DND-41 (cell line): Measurements from ENCODE around the gene GGCT.
"Not testable (repeated sequence)": the region's sequence is repeated elsewhere in the genome, so short reads cannot be mapped to it uniquely, and the experiment has no call there.

Experiments used
- ATAC-seq: fragments of 200-7000 bp; cut with Tn5 transposase; 3 replicates; pipeline ENCODE4 v1.9.1; 2021; ENCODE audit warnings: low read depth; ENCODE audit not compliant: insufficient read depth
- DNase-seq: peaks from one replicate; pipeline ENCODE4 v3.0.0-alpha.2; 2020
- H2AFZ ChIP-seq: 2 replicates; pipeline ENCODE4 v1.6.0; 2012; ENCODE audit warnings: low read depth, low read length
- H3K27ac ChIP-seq: 2 replicates; pipeline ENCODE4 v1.5.1; 2012; ENCODE audit warnings: low read length, inconsistent platforms
- H3K27me3 ChIP-seq: fragments of 200-600 bp; sonication (generic); 2 replicates; pipeline ENCODE4 v1.6.0; 2012; ENCODE audit warnings: low read length, mild to moderate bottlenecking, inconsistent platforms; ENCODE audit not compliant: insufficient read depth, poor library complexity
- H3K36me3 ChIP-seq: 2 replicates; pipeline ENCODE4 v1.5.1; 2012; ENCODE audit warnings: low read length, inconsistent platforms; ENCODE audit not compliant: insufficient read depth
- H3K4me1 ChIP-seq: 2 replicates; pipeline ENCODE4 v1.5.1; 2012; ENCODE audit warnings: mild to moderate bottlenecking, low read length; ENCODE audit not compliant: insufficient read depth
- H3K4me2 ChIP-seq: 2 replicates; pipeline ENCODE4 v1.6.0; 2012; ENCODE audit warnings: mild to moderate bottlenecking, moderate library complexity, low read length, inconsistent platforms; ENCODE audit not compliant: insufficient read depth
- H3K4me3 ChIP-seq, 2 experiments: fragments of 200-600 bp in 1 of 2; shearing (Covaris generic) in 1 of 2; 2 replicates each; pipeline ENCODE4 v1.5.1; 2012 to 2016; ENCODE audit warnings: inconsistent platforms in 2 of 2, low read length in 2 of 2, mild to moderate bottlenecking in 2 of 2, low read depth in 1 of 2, moderate library complexity in 1 of 2
- H3K79me2 ChIP-seq: 2 replicates; pipeline ENCODE4 v1.6.0; 2012; ENCODE audit warnings: low read length, inconsistent platforms; ENCODE audit not compliant: insufficient read depth
- H3K9ac ChIP-seq: 2 replicates; pipeline ENCODE4 v1.6.0; 2012; ENCODE audit warnings: low read depth, mild to moderate bottlenecking, inconsistent platforms, low read length, moderate library complexity
- H3K9me3 ChIP-seq: 2 replicates; pipeline ENCODE4 v1.5.1; 2012; ENCODE audit warnings: low read length, moderate library complexity, mild to moderate bottlenecking, inconsistent platforms; ENCODE audit not compliant: insufficient read depth, severe bottlenecking
- H4K20me1 ChIP-seq: 2 replicates; pipeline ENCODE4 v1.6.0; 2012; ENCODE audit warnings: low read length; ENCODE audit not compliant: insufficient read depth
- CTCF ChIP-seq: IDR thresholded peaks from 2 replicates; pipeline ENCODE4 v1.5.1; 2012; ENCODE audit warnings: borderline replicate concordance, low read length, moderate library complexity, mild to moderate bottlenecking; ENCODE audit not compliant: poor library complexity, severe bottlenecking; ENCODE audit errors: extremely low read depth
- EZH2 ChIP-seq: IDR thresholded peaks from 3 replicates; pipeline ENCODE4 v1.6.1; 2012; ENCODE audit warnings: borderline replicate concordance, low read depth, mild to moderate bottlenecking, moderate library complexity, low read length, inconsistent platforms; ENCODE audit not compliant: severe bottlenecking

GGCT gene

GRCh38 chr7:30545791-30546555 is 41.3 kb upstream of the GGCT start:
- Histone ChIP-seq H3K27me3 (no peaks in the 10 kb centered on the region), H3K9me3 (no peaks in the 10 kb centered on the region), H3K9ac (no peak overlapping the region), H3K79me2 (no peaks in the 10 kb centered on the region), H3K27ac (no peak overlapping the region), H4K20me1 (no peaks in the 10 kb centered on the region), H3K4me3 (no peak overlapping the region), H3K36me3 (no peaks in the 10 kb centered on the region), H3K4me1 (no peaks in the 10 kb centered on the region), H3K4me2 (no peak overlapping the region), H2AFZ (no peak overlapping the region)
- DNase-seq (no peak), ATAC-seq (no peak)
- TF ChIP-seq CTCF = no peak
- no peak for TF ChIP-seq EZH2

GRCh38 chr7:30543813-30544525 is 39.3 kb upstream of the GGCT start:
- Histone ChIP-seq H3K27me3 (no peaks in the 10 kb centered on the region), H3K79me2 (no peaks in the 10 kb centered on the region), H3K36me3 (no peaks in the 10 kb centered on the region), H3K4me2 (no peak overlapping the region), H2AFZ (no peak overlapping the region), H3K4me3 (no peak overlapping the region), H3K9me3 (no peaks in the 10 kb centered on the region), H3K4me1 (no peaks in the 10 kb centered on the region), H3K9ac (no peak overlapping the region), H3K27ac (no peak overlapping the region), H4K20me1 (no peaks in the 10 kb centered on the region)
- TF ChIP-seq CTCF (no peak), EZH2 (no peak)
- ATAC-seq (no peak), DNase-seq (no peak)

GRCh38 chr7:30543115-30543514 is 38.5 kb upstream of the GGCT start:
- H3K27ac ChIP-seq = not testable (repeated sequence)

GRCh38 chr7:30533886-30534285 is 29.3 kb upstream of the GGCT start:
- H3K36me3 ChIP-seq = no peaks in the 10 kb centered on the region
- H3K9ac ChIP-seq = no peak overlapping the region
- no peaks in the 10 kb centered on the region for H4K20me1 ChIP-seq
- H3K9me3 ChIP-seq = no peaks in the 10 kb centered on the region
- H3K79me2 ChIP-seq = no peaks in the 10 kb centered on the region
- DNase-seq (no peak), ATAC-seq (no peak)
- no peaks in the 10 kb centered on the region for H3K4me1 ChIP-seq
- TF ChIP-seq CTCF (no peak), EZH2 (no peak)
- H3K27me3 ChIP-seq = no peaks in the 10 kb centered on the region
- H3K4me3 ChIP-seq = no peak overlapping the region
- H3K4me2 ChIP-seq = no peak overlapping the region
- H2AFZ ChIP-seq = no peak overlapping the region
- no peak overlapping the region for H3K27ac ChIP-seq

More at GRCh38 chr7:30543115-30543514, 38.5 kb upstream of the GGCT start:
- not testable (repeated sequence) for DNase-seq, H3K4me2 ChIP-seq, H3K79me2 ChIP-seq, ATAC-seq, H3K9ac ChIP-seq, H3K27me3 ChIP-seq, H3K4me3 ChIP-seq, H2AFZ ChIP-seq, H3K9me3 ChIP-seq, H4K20me1 ChIP-seq, H3K36me3 ChIP-seq, H3K4me1 ChIP-seq
